ENCODE measurements around the gene PATZ1. TPM values are rescaled to one million over a fixed set of nuclear protein-coding genes. Genes with fewer than 3 reads are reported as not detected.

PATZ1 gene
- total RNA-seq, 1 donor from 2014 or later: 60.7 TPM

GRCh38 chr22:31295831-31296657 lies 50.1 kb downstream of the PATZ1 start:
- TF ChIP-seq CTCF (IDR thresholded peaks at IDR 0.05; ENCODE audit: insufficient read depth, low read length, poor library complexity, severe bottlenecking): no peak
- Histone ChIP-seq H3K27me3 (ENCODE audit: control insufficient read depth, insufficient read depth, low read length) (no peaks in the 10 kb centered on the region), H3K4me3 (ENCODE audit: low read depth, low read length) (no peak overlapping the region), H3K36me3 (ENCODE audit: control insufficient read depth, insufficient read depth, low read length) (no peaks in the 10 kb centered on the region)
- DNase-seq (ENCODE audit: low read depth): no peak

- TF ChIP-seq CTCF (IDR thresholded peaks at IDR 0.05; ENCODE audit: insufficient read depth, low read length, poor library complexity, severe bottlenecking): no peak
- Histone ChIP-seq H3K27me3 (ENCODE audit: control insufficient read depth, insufficient read depth, low read length) (no peaks in the 10 kb centered on the region), H3K36me3 (ENCODE audit: control insufficient read depth, insufficient read depth, low read length) (no peaks in the 10 kb centered on the region), H3K4me3 (ENCODE audit: low read depth, low read length) (no peak overlapping the region)
- DNase-seq (ENCODE audit: low read depth): no peak
These were observed 50.8 kb downstream of the PATZ1 start for GRCh38 chr22:31295360-31295759.

GRCh38 chr22:31292236-31292989 lies 53.7 kb downstream of the PATZ1 start, which contains the start of gene PIK3IP1:
Gene PIK3IP1 (minus strand): TSS chr22:31292488. CDS start chr22:31292344, 144 bp downstream.
- Histone ChIP-seq H3K27me3 (ENCODE audit: control insufficient read depth, insufficient read depth, low read length) (no peaks in the 10 kb centered on the region), H3K4me3 (ENCODE audit: low read depth, low read length) (peak within 1 kb of the TSS; percentile 63), H3K36me3 (ENCODE audit: control insufficient read depth, insufficient read depth, low read length) (peaks cover 6% of the 10 kb centered on the region)
- peak; percentile 55 for TF ChIP-seq CTCF (IDR thresholded peaks at IDR 0.05; ENCODE audit: insufficient read depth, low read length, poor library complexity, severe bottlenecking)
- peak; percentile 71 for DNase-seq (ENCODE audit: low read depth)

GRCh38 chr22:31291481-31292235 lies 54.5 kb downstream of the PATZ1 start:
- DNase-seq (ENCODE audit: low read depth): no peak
- no peak for TF ChIP-seq CTCF (IDR thresholded peaks at IDR 0.05; ENCODE audit: insufficient read depth, low read length, poor library complexity, severe bottlenecking)
- Histone ChIP-seq H3K4me3 (ENCODE audit: low read depth, low read length) (peak overlapping the region; percentile 63), H3K36me3 (ENCODE audit: control insufficient read depth, insufficient read depth, low read length) (peaks cover 6% of the 10 kb centered on the region), H3K27me3 (ENCODE audit: control insufficient read depth, insufficient read depth, low read length) (no peaks in the 10 kb centered on the region)

GRCh38 chr22:31290494-31291471 lies 55.4 kb downstream of the PATZ1 start:
- DNase-seq (ENCODE audit: low read depth): peak; percentile 63
- H3K4me3 ChIP-seq (ENCODE audit: low read depth, low read length): peak overlapping the region; percentile 63
- no peak for TF ChIP-seq CTCF (IDR thresholded peaks at IDR 0.05; ENCODE audit: insufficient read depth, low read length, poor library complexity, severe bottlenecking)
- H3K27me3 ChIP-seq (ENCODE audit: control insufficient read depth, insufficient read depth, low read length): no peaks in the 10 kb centered on the region
- H3K36me3 ChIP-seq (ENCODE audit: control insufficient read depth, insufficient read depth, low read length): peaks cover 6% of the 10 kb centered on the region
